H1 (cell line): ENCODE results near the gene CRYGN. TPM values are rescaled to one million over a fixed set of nuclear protein-coding genes. Genes with fewer than 3 reads are reported as not detected.
A peak's percentile ranks its signal among the peaks of the same experiment; 100 is the strongest.

ENCODE experiments used
- CREB1 ChIP-seq: IDR thresholded peaks from 2 replicates; pipeline ENCODE4 v1.6.1; 2012; ENCODE audit warnings: inconsistent platforms
- EGR1 ChIP-seq: IDR thresholded peaks from 2 replicates; pipeline ENCODE4 v1.6.1; 2011; ENCODE audit warnings: low read depth, low read length, borderline replicate concordance
- MAFK ChIP-seq: IDR thresholded peaks from 2 replicates; pipeline ENCODE4 v1.6.1; 2012; ENCODE audit warnings: low read depth, mild to moderate bottlenecking, improper control_type of control experiment, low read length
- RFX5 ChIP-seq: IDR thresholded peaks from 2 replicates; pipeline ENCODE4 v1.6.1; 2011; ENCODE audit warnings: low read depth, low read length, improper control_type of control experiment, borderline replicate concordance
- SIN3A ChIP-seq, 2 experiments: IDR thresholded peaks in 1 of 2; conservative IDR thresholded peaks in 1 of 2; 2 replicates each; pipeline ENCODE4 v1.6.1; 2011 to 2012; ENCODE audit warnings: low read length in 2 of 2, improper control_type of control experiment in 1 of 2, low read depth in 1 of 2, mild to moderate bottlenecking in 1 of 2
- TAF1 ChIP-seq: IDR thresholded peaks from 2 replicates; pipeline ENCODE4 v1.6.1; 2011; ENCODE audit warnings: mild to moderate bottlenecking, low read depth, low read length
- polyA plus RNA-seq, 7 experiments: library from polyadenylated mRNA; depleted of rRNA in 3 of 7; stranded (reverse) in 5 of 7; unstranded in 2 of 7; fragments of >200 nt in 5 of 7; fragments of 200-250 nt in 2 of 7; gene quantifications; 1 replicate in 5 of 7; 2 replicates in 1 of 7; 4 replicates in 1 of 7; pipeline versions ENCODE4 v1.2.1 to v1.2.3, GENCODE V29; 2011 to 2013; ENCODE audit warnings: missing spikeins in 2 of 7, mixed read lengths in 2 of 7
- total RNA-seq: library from RNA; stranded (reverse); fragmentation: NEBNext Ultra II Directional; extraction: Animal tissue kit (Norgen Biotek cat#: 25700); gene quantifications from 2 replicates; pipeline ENCODE4 v1.2.1, GENCODE V29; 2021
- TF ChIP-seq, protein P1 (sequence below): fragments of 300-600 bp; sonication (generic); IDR thresholded peaks from 2 replicates; pipeline ENCODE4 v1.7.1; 2012; ENCODE audit warnings: low read length, moderate library complexity, mild to moderate bottlenecking, inconsistent platforms; ENCODE audit not compliant: insufficient replicate concordance
- TF ChIP-seq, protein P2 (sequence below): IDR thresholded peaks from 2 replicates; pipeline ENCODE4 v1.6.1; 2012; ENCODE audit warnings: inconsistent platforms

CRYGN gene
- total and polyA plus RNA-seq, 2 of the 8 experiments (the other 6 are each of a cell fraction or from before 2014, with no cell fraction given), result 0.98 to 1.6 TPM

DNA sequence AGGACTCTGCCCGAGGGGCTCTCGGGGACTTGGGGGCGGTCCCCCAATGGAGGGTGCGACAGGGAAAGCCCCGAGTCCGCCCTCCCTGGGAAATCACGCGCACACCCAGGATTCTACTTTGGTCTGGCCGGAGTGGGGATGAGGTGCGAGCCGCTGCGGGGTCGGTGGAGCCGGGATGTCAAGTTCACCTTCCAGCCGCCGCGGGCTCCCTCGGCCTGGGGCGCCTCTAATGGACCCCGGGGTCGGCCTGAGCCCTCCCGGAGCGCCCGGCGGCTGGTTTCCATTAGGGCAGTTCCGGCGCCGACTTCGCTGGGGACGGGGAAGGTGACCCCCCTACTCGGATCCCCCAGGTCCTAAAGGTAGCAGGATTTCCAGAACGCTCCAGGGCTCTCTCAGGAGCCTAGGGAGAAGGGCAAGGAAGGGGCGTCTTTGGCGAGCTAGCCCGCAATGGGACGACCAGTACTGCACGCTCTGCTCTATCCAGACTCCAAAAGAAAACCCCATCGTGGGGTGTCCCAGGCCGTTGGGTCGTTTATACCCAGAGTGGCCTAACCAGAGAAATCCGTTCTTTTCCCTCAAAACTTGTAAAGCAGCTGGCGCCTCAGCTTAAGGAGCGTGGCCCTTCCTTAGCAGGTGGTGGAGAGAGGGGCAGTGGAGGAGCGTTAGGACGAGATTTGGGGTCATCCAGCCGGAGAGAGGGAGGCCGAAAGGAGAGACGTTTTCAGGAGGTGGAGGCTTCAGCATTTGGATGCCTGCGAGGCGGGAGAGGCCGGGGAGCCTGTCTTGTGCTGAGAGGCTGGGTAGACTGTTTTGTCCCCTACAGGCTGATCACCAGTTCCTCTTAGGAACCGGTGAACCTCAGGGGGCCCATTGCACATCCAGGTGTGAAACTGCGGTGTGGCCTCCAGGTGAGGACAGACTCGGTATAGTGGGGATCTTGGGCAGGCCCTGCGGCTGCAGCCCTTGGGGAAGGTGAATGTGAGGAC, 29.2 kb downstream of the CRYGN start (continued):
- TF ChIP-seq, protein P1, sequence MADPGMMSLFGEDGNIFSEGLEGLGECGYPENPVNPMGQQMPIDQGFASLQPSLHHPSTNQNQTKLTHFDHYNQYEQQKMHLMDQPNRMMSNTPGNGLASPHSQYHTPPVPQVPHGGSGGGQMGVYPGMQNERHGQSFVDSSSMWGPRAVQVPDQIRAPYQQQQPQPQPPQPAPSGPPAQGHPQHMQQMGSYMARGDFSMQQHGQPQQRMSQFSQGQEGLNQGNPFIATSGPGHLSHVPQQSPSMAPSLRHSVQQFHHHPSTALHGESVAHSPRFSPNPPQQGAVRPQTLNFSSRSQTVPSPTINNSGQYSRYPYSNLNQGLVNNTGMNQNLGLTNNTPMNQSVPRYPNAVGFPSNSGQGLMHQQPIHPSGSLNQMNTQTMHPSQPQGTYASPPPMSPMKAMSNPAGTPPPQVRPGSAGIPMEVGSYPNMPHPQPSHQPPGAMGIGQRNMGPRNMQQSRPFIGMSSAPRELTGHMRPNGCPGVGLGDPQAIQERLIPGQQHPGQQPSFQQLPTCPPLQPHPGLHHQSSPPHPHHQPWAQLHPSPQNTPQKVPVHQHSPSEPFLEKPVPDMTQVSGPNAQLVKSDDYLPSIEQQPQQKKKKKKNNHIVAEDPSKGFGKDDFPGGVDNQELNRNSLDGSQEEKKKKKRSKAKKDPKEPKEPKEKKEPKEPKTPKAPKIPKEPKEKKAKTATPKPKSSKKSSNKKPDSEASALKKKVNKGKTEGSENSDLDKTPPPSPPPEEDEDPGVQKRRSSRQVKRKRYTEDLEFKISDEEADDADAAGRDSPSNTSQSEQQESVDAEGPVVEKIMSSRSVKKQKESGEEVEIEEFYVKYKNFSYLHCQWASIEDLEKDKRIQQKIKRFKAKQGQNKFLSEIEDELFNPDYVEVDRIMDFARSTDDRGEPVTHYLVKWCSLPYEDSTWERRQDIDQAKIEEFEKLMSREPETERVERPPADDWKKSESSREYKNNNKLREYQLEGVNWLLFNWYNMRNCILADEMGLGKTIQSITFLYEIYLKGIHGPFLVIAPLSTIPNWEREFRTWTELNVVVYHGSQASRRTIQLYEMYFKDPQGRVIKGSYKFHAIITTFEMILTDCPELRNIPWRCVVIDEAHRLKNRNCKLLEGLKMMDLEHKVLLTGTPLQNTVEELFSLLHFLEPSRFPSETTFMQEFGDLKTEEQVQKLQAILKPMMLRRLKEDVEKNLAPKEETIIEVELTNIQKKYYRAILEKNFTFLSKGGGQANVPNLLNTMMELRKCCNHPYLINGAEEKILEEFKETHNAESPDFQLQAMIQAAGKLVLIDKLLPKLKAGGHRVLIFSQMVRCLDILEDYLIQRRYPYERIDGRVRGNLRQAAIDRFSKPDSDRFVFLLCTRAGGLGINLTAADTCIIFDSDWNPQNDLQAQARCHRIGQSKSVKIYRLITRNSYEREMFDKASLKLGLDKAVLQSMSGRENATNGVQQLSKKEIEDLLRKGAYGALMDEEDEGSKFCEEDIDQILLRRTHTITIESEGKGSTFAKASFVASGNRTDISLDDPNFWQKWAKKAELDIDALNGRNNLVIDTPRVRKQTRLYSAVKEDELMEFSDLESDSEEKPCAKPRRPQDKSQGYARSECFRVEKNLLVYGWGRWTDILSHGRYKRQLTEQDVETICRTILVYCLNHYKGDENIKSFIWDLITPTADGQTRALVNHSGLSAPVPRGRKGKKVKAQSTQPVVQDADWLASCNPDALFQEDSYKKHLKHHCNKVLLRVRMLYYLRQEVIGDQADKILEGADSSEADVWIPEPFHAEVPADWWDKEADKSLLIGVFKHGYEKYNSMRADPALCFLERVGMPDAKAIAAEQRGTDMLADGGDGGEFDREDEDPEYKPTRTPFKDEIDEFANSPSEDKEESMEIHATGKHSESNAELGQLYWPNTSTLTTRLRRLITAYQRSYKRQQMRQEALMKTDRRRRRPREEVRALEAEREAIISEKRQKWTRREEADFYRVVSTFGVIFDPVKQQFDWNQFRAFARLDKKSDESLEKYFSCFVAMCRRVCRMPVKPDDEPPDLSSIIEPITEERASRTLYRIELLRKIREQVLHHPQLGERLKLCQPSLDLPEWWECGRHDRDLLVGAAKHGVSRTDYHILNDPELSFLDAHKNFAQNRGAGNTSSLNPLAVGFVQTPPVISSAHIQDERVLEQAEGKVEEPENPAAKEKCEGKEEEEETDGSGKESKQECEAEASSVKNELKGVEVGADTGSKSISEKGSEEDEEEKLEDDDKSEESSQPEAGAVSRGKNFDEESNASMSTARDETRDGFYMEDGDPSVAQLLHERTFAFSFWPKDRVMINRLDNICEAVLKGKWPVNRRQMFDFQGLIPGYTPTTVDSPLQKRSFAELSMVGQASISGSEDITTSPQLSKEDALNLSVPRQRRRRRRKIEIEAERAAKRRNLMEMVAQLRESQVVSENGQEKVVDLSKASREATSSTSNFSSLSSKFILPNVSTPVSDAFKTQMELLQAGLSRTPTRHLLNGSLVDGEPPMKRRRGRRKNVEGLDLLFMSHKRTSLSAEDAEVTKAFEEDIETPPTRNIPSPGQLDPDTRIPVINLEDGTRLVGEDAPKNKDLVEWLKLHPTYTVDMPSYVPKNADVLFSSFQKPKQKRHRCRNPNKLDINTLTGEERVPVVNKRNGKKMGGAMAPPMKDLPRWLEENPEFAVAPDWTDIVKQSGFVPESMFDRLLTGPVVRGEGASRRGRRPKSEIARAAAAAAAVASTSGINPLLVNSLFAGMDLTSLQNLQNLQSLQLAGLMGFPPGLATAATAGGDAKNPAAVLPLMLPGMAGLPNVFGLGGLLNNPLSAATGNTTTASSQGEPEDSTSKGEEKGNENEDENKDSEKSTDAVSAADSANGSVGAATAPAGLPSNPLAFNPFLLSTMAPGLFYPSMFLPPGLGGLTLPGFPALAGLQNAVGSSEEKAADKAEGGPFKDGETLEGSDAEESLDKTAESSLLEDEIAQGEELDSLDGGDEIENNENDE, result no peak
- TF ChIP-seq EGR1, result 0 out of 2 replicates have a peak, but pooled peaks have one; percentile 33
- no peak for TF ChIP-seq TAF1
- no peak for TF ChIP-seq MAFK
- TF ChIP-seq, protein P2, sequence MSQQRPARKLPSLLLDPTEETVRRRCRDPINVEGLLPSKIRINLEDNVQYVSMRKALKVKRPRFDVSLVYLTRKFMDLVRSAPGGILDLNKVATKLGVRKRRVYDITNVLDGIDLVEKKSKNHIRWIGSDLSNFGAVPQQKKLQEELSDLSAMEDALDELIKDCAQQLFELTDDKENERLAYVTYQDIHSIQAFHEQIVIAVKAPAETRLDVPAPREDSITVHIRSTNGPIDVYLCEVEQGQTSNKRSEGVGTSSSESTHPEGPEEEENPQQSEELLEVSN, result peak; percentile 26
- TF ChIP-seq SIN3A (conservative IDR thresholded peaks at IDR 0.05 in 1 of 2, IDR thresholded peaks at IDR 0.05 in 1 of 2; ENCODE audit: low read depth in 1 of 2, low read length in 2 of 2), result 0 out of 4 replicates have a peak, but pooled peaks of 1 of the 2 experiments have one; percentile 34
- no peak for TF ChIP-seq RFX5
- 0 out of 2 replicates have a peak, but pooled peaks have one; percentile 12 for TF ChIP-seq CREB1
